Muscle of leg (tissue), 11 donors: Measurements from ENCODE around the gene MUC3A. TPM values are rescaled to one million over a fixed set of nuclear protein-coding genes. Genes with fewer than 3 reads are reported as not detected.

Experiments
- DNase-seq: peaks from one replicate; pipeline ENCODE4 v3.0.0; 2013
- H3K27ac ChIP-seq: one replicate; pipeline ENCODE4 v1.5.1; 2013; ENCODE audit warnings: mild to moderate bottlenecking, low read length, control low read depth
- H3K27me3 ChIP-seq: one replicate; pipeline ENCODE4 v1.6.1; 2013; ENCODE audit warnings: low read length; ENCODE audit not compliant: control insufficient read depth, insufficient read depth
- H3K36me3 ChIP-seq: one replicate; pipeline ENCODE4 v1.6.1; 2013; ENCODE audit warnings: low read length; ENCODE audit not compliant: control insufficient read depth, insufficient read depth
- H3K4me1 ChIP-seq: one replicate; pipeline ENCODE4 v1.6.1; 2013; ENCODE audit warnings: low read length; ENCODE audit not compliant: control insufficient read depth, insufficient read depth
- H3K4me3 ChIP-seq: one replicate; pipeline ENCODE4 v1.5.1; 2013; ENCODE audit warnings: low read length, control low read depth
- H3K9me3 ChIP-seq: replicated peaks from 2 replicates; pipeline ENCODE4 v1.6.1; 2013; ENCODE audit warnings: low read depth, low read length; ENCODE audit not compliant: control insufficient read depth
- WGBS: methylation state at CpG from one replicate; pipeline ENCODE4 v1.1.5; 2013; ENCODE audit warnings: missing lambda C conversion rate; ENCODE audit not compliant: insufficient coverage; 5-methylcytosine and 5-hydroxymethylcytosine counted together
- polyA plus RNA-seq, 8 donors: library from polyadenylated mRNA; unstranded; fragments of 120-200 nt; gene quantifications; one replicate each; pipeline versions ENCODE4 v1.2.1 to v1.2.3, GENCODE V29; 2013; ENCODE audit warnings: inconsistent platforms in 1 of 8, low replicate concordance in 1 of 8; ENCODE audit not compliant: insufficient read length in 8 of 8, insufficient read depth in 1 of 8
- total RNA-seq: library from RNA; stranded (reverse); fragments of 120-200 nt; gene quantifications from one replicate; pipeline ENCODE4 v1.2.4, GENCODE V29; 2013

The MUC3A gene
- total and polyA plus RNA-seq, 9 donors, result 0.04 to 6.4 (median 0.28) TPM

- DNase-seq, result no peak
- 90% methylated on average over 2 of the region's 4 CpGs for WGBS
- Histone ChIP-seq H3K27ac (no peak overlapping the region), H3K27me3 (peaks cover 19% of the 10 kb centered on the region), H3K4me3 (no peak overlapping the region), H3K36me3 (no peaks in the 10 kb centered on the region), H3K4me1 (no peaks in the 10 kb centered on the region), H3K9me3 (no peaks in the 10 kb centered on the region)
Observed at GRCh38 chr7:100946111-100946510, 3.2 kb upstream of the MUC3A start.

DNA sequence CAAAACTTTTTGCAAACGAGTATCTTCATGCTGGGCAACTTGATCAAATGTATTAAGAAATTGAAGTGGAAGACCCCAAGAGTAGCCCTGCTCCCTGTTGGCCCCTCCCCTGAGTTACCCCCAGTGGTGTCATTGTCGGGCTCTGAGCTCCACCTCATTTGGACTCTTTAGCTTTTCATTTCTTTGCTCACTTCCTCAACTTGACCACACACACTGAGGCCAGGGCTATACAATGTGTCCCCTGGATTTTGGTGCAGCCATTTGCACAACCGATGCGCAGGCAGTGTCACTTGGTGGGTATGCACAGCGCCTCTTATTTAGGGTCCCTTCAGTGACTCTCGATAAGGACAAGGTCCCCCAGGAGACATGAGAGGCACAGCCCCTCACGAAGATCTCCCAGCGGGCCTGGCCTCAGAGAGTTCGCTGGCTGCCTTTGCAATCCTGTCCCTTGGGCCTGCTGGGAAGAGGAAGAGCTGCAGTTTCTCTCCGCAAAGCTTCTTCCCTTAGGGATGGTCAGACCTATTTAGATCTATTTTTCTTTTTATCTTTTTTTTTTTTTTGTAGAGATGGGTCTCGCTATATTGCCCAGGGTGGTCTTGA, 2.5 kb upstream of the MUC3A start:
- Histone ChIP-seq H3K4me3 (no peak overlapping the region), H3K27me3 (peaks cover 25% of the 10 kb centered on the region), H3K9me3 (no peaks in the 10 kb centered on the region), H3K27ac (no peak overlapping the region), H3K36me3 (no peaks in the 10 kb centered on the region), H3K4me1 (no peaks in the 10 kb centered on the region)
- 78% methylated on average over 4 of the region's 11 CpGs for WGBS
- no peak for DNase-seq

DNA sequence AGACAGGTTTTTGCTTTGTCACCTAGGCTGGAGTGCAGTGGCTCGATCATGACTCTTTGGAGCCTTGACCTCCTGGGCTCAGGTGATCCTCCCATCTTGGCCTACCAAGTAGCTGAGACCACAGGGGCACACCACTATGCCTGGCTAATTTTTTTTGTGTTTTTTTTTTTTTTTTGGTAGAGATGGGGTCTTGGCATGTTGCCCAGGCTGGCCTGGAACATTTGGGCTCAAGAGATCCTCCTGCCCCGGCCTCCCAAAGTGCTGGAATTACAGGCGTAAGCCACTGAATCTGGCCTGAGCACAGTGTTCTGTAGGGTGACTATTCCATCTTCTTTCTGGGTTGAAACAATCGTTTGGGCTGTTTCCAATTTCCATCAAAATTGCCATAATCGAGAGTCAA, 1.5 kb upstream of the MUC3A start:
- Histone ChIP-seq H3K27ac (no peak overlapping the region), H3K27me3 (peaks cover 28% of the 10 kb centered on the region)
- WGBS, result 80% methylated on average over 2 of the region's 5 CpGs

GRCh38 chr7:100949933-100950443, 654 bp downstream of the MUC3A start:
- DNase-seq, result no peak
- peaks cover 28% of the 10 kb centered on the region for H3K27me3 ChIP-seq
- no peak overlapping the region for H3K27ac ChIP-seq
- no peaks in the 10 kb centered on the region for H3K9me3 ChIP-seq
- H3K36me3 ChIP-seq, result no peaks in the 10 kb centered on the region
- 34% methylated on average over 14 of the region's 15 CpGs for WGBS
- H3K4me3 ChIP-seq, result no peak overlapping the region
- no peaks in the 10 kb centered on the region for H3K4me1 ChIP-seq

More for the DNA sequence above, 1.5 kb upstream of the MUC3A start:
- H3K4me1 ChIP-seq, result no peaks in the 10 kb centered on the region
- no peaks in the 10 kb centered on the region for H3K9me3 ChIP-seq
- H3K4me3 ChIP-seq, result no peak overlapping the region
- no peak for DNase-seq
- no peaks in the 10 kb centered on the region for H3K36me3 ChIP-seq

DNA sequence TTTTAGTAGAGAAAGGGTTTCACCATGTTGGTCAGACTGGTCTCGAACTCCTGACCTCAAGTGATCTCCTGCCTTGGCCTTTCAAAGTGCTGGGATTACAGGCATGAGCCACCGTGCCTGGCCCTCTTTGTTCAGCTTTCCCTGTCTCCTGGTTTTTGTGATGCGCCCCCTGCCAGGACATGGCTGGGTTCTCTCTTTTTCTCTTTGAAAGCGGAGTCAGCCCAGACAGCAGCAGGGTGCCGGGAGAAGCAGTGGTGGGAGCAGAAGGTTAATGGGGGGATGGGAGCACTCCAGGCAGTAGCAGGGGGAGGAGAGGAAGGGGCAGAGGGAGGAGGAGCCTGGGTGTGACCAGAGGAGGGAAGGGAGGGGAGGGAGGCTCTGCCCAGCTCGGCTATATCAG, 1.8 kb downstream of the MUC3A start:
- DNase-seq, result no peak
- H3K36me3 ChIP-seq, result no peaks in the 10 kb centered on the region
- WGBS, result 21% methylated on average over 6 of the region's 6 CpGs
- no peaks in the 10 kb centered on the region for H3K4me1 ChIP-seq
- peaks cover 28% of the 10 kb centered on the region for H3K27me3 ChIP-seq
- no peak overlapping the region for H3K27ac ChIP-seq
- no peaks in the 10 kb centered on the region for H3K9me3 ChIP-seq
- no peak overlapping the region for H3K4me3 ChIP-seq

- Histone ChIP-seq H3K27me3 (peaks cover 25% of the 10 kb centered on the region), H3K4me1 (no peaks in the 10 kb centered on the region), H3K9me3 (no peaks in the 10 kb centered on the region), H3K27ac (no peak overlapping the region), H3K36me3 (no peaks in the 10 kb centered on the region), H3K4me3 (no peak overlapping the region)
- WGBS, result 64% methylated on average over 15 of the region's 15 CpGs
- no peak for DNase-seq
Observed at GRCh38 chr7:100951888-100952560, 2.7 kb downstream of the MUC3A start.

DNA sequence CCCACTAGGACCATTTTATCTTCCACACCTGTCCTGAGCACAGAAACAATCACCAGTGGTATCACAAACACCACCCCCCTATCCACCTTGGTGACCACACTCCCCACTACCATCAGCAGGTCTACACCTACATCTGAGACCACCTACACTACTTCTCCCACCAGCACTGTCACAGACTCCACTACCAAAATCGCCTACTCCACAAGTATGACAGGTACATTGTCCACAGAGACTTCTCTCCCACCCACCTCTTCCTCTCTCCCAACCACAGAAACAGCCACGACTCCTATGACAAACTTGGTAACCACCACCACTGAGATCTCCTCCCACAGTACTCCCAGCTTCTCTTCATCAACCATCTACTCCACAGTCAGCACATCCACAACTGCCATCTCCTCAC, 3.3 kb downstream of the MUC3A start:
- H3K4me1 ChIP-seq, result no peaks in the 10 kb centered on the region
- H3K27ac ChIP-seq, result no peak overlapping the region
- 61% methylated on average over 2 of the region's 2 CpGs for WGBS
- no peaks in the 10 kb centered on the region for H3K9me3 ChIP-seq
- no peaks in the 10 kb centered on the region for H3K36me3 ChIP-seq
- no peak for DNase-seq
- H3K27me3 ChIP-seq, result peaks cover 25% of the 10 kb centered on the region
- no peak overlapping the region for H3K4me3 ChIP-seq

DNA sequence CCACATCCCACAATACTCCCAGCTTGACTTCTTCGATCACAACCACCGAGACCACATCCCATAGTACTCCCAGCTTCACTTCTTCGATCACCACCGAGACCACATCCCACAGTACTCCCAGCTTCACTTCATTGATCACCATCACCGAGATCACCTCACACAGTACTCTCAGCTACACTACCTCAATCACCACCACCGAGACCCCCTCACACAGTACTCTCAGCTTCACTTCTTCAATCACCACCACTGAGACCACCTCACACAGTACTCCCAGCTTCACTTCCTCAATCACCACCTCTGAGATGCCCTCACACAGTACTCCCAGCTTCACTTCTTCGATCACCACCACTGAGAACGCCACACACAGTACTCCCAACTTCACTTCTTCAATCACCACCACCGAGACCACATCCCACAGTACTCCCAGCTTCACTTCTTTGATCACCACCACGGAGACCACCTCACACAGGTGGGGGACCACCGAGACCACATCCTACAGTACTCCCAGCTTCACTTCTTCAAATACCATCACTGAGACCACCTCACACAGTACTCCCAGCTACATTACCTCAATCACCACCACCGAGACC, 8.6 kb downstream of the MUC3A start:
- 59% methylated on average over 11 of the region's 12 CpGs for WGBS
- no peak for DNase-seq
- H3K36me3 ChIP-seq, result no peaks in the 10 kb centered on the region

GRCh38 chr7:100959894-100960293, 10.6 kb downstream of the MUC3A start:
- H3K27ac ChIP-seq, result no peak overlapping the region
- no peak overlapping the region for H3K4me3 ChIP-seq
- H3K36me3 ChIP-seq, result no peaks in the 10 kb centered on the region
- WGBS, result 63% methylated on average over 2 of the region's 2 CpGs
- no peaks in the 10 kb centered on the region for H3K4me1 ChIP-seq
- H3K9me3 ChIP-seq, result peaks cover 2% of the 10 kb centered on the region
- peaks cover 36% of the 10 kb centered on the region for H3K27me3 ChIP-seq
- DNase-seq, result no peak

More for the DNA sequence above, 8.6 kb downstream of the MUC3A start:
- H3K4me1 ChIP-seq, result no peaks in the 10 kb centered on the region
- peaks cover 2% of the 10 kb centered on the region for H3K9me3 ChIP-seq
- H3K4me3 ChIP-seq, result no peak overlapping the region
- no peak overlapping the region for H3K27ac ChIP-seq
- peaks cover 17% of the 10 kb centered on the region for H3K27me3 ChIP-seq

GRCh38 chr7:100962537-100962936, 13.2 kb downstream of the MUC3A start:
- H3K36me3 ChIP-seq, result no peaks in the 10 kb centered on the region
- H3K4me1 ChIP-seq, result peaks cover 17% of the 10 kb centered on the region
- H3K27ac ChIP-seq, result no peak overlapping the region
- 91% methylated on average over 3 of the region's 3 CpGs for WGBS
- no peak overlapping the region for H3K4me3 ChIP-seq
- peaks cover 2% of the 10 kb centered on the region for H3K9me3 ChIP-seq
- DNase-seq, result no peak
- peaks cover 62% of the 10 kb centered on the region for H3K27me3 ChIP-seq
